HepG2 (cell line): Measurements from ENCODE around the gene HLF. TPM values are rescaled to one million over a fixed set of nuclear protein-coding genes. Genes with fewer than 3 reads are reported as not detected.
A peak's percentile ranks its signal among the peaks of the same experiment; 100 is the strongest.

ENCODE experiments used
- BCL6 ChIP-seq: IDR thresholded peaks from 2 replicates; pipeline ENCODE4 v1.6.1; 2016; ENCODE audit warnings: missing genetic modification reagents, missing compliant biosample characterization
- CREB1 ChIP-seq, 2 experiments: fragments of 450-650 bp in 1 of 2; IDR thresholded peaks; 2 replicates each; pipeline ENCODE4 v1.6.1; 2016 to 2017; ENCODE audit warnings: control low read depth in 1 of 2, mild to moderate bottlenecking in 1 of 2, missing compliant biosample characterization in 1 of 2, missing genetic modification characterization in 1 of 2
- HOXA3 ChIP-seq: sonication (generic); formaldehyde crosslinking; IDR thresholded peaks from 2 replicates; pipeline ENCODE4 v1.5.0; 2020; ENCODE audit warnings: missing genetic modification reagents
- NKX3-1 ChIP-seq: sonication (generic); formaldehyde crosslinking; IDR thresholded peaks from 2 replicates; pipeline ENCODE4 v1.5.0; 2020; ENCODE audit warnings: missing genetic modification reagents
- SETDB1 ChIP-seq: sonication (generic); formaldehyde crosslinking; IDR thresholded peaks from 2 replicates; pipeline ENCODE4 v1.5.1; 2020; ENCODE audit warnings: missing genetic modification reagents, mild to moderate bottlenecking, borderline replicate concordance
- TAF1 ChIP-seq: sonication (generic); formaldehyde crosslinking; IDR thresholded peaks from 2 replicates; pipeline ENCODE4 v1.4.0; 2020; ENCODE audit warnings: missing genetic modification reagents
- THYN1 ChIP-seq: sonication (generic); formaldehyde crosslinking; IDR thresholded peaks from 2 replicates; pipeline ENCODE4 v1.8.1; 2023; ENCODE audit warnings: low read depth, mild to moderate bottlenecking, moderate library complexity, missing genetic modification reagents, borderline replicate concordance
- ZFP62 ChIP-seq: sonication (generic); formaldehyde crosslinking; IDR thresholded peaks from 2 replicates; pipeline ENCODE4 v1.4.0; 2020; ENCODE audit warnings: missing genetic modification reagents
- ZNF142 ChIP-seq: sonication (generic); formaldehyde crosslinking; IDR thresholded peaks from 2 replicates; pipeline ENCODE4 v1.4.0; 2020; ENCODE audit warnings: missing genetic modification reagents
- ZNF17 ChIP-seq: sonication (generic); formaldehyde crosslinking; IDR thresholded peaks from 2 replicates; pipeline ENCODE4 v1.5.0; 2020; ENCODE audit warnings: mild to moderate bottlenecking, missing genetic modification reagents
- ZNF3 ChIP-seq: IDR thresholded peaks from 2 replicates; pipeline ENCODE4 v1.7.0; 2017; ENCODE audit warnings: inconsistent platforms
- ZNF333 ChIP-seq: sonication (generic); formaldehyde crosslinking; IDR thresholded peaks from 2 replicates; pipeline ENCODE4 v1.4.0; 2020; ENCODE audit warnings: mild to moderate bottlenecking, missing genetic modification reagents, borderline replicate concordance
- ZNF557 ChIP-seq: sonication (generic); formaldehyde crosslinking; IDR thresholded peaks from 2 replicates; pipeline ENCODE4 v1.4.0; 2020; ENCODE audit warnings: missing genetic modification reagents
- polyA plus RNA-seq, 8 experiments: library from polyadenylated mRNA; depleted of rRNA in 3 of 8; stranded (reverse) in 7 of 8; unstranded in 1 of 8; fragments of >200 nt; fragmentation: Illumina TruSeq in 4 of 8; extraction: Trizol in 4 of 8; gene quantifications; 2 replicates each; pipeline versions ENCODE4 v1.2.1 to v1.2.3, GENCODE V29; 2011 to 2016; ENCODE audit warnings: low read depth in 4 of 8, missing spikeins in 1 of 8, mixed read lengths in 1 of 8; ENCODE audit not compliant: insufficient read depth in 1 of 8
- total RNA-seq, 5 experiments: library from RNA; depleted of rRNA; stranded (reverse); fragments of >200 nt; fragmentation: Illumina TruSeq; extraction: Trizol; gene quantifications; 2 replicates each; pipeline ENCODE4 v1.2.3, GENCODE V29; 2016; ENCODE audit warnings: low read depth in 1 of 5
- TF ChIP-seq, protein P1 (sequence below): sonication (generic); formaldehyde crosslinking; IDR thresholded peaks from 2 replicates; pipeline ENCODE4 v1.8.0; 2023; ENCODE audit warnings: mild to moderate bottlenecking, missing genetic modification reagents
- TF ChIP-seq, protein P2 (sequence below): sonication (generic); formaldehyde crosslinking; conservative IDR thresholded peaks from 2 replicates; pipeline ENCODE4 v1.8.0; 2022; ENCODE audit warnings: missing genetic modification reagents
- TF ChIP-seq, protein P3 (sequence below): sonication (generic); formaldehyde crosslinking; IDR thresholded peaks from 2 replicates; pipeline ENCODE4 v1.5.0; 2020; ENCODE audit warnings: mild to moderate bottlenecking, missing genetic modification reagents, borderline replicate concordance

The HLF gene
- total and polyA plus RNA-seq, 2 of the 13 experiments (the other 11 are each of a cell fraction or from before 2014, with no cell fraction given) = 202 to 346 TPM

DNA sequence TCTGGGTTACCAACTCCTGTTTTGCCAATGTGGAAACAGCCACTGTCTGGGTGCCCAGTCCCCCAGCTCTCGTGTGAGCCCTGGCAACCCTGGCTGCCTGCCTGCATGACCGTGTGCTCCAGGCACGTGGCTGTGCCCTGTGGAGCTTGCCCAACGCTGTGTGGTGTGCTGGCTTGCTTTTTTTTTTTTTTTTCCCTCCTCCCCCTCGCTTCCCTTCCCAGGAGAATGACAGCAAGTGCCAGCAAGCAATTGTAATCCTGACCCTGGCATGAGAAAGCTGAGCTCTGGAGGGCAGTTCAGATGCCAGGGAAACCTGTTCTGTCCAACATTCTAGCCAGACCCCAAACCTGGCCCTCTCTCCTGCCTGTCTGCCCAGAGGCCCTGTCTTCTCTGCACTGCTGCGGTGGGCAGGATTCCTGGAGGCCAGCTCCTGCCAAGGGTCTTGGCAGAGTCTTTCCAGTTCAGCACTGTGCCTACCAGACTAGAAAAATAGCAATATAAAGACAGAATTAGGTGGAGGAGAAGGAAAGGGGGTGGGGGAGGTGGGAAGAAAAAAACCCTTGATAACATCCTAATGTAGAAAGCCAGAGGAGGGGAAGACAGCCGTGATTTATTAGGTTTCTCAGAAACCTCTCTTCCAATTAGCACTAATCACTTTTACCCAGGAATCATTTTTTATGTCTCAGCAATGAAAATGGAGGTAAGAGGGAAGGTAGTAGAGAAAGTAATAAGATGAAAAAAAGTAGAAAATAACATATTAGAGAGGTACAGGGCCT lies 9.0 kb downstream of the HLF start (continued):
- TF ChIP-seq ZNF142 (CRISPR knock-in tag) = 0 out of 2 replicates have a peak, but pooled peaks have one; percentile 8
- TF ChIP-seq ZNF557 = no peak
- no peak for TF ChIP-seq CREB1 (IDR thresholded peaks at IDR 0.05)
- no peak for TF ChIP-seq CREB1 (CRISPR knock-in tag; IDR thresholded peaks at IDR 0.05)
- TF ChIP-seq HOXA3 (CRISPR knock-in tag) = peak; percentile 29; the same call in 1 of the 2 replicates
- no peak; the same call in 1 of the 2 replicates for TF ChIP-seq NKX3-1 (CRISPR knock-in tag)
- TF ChIP-seq, protein P1, sequence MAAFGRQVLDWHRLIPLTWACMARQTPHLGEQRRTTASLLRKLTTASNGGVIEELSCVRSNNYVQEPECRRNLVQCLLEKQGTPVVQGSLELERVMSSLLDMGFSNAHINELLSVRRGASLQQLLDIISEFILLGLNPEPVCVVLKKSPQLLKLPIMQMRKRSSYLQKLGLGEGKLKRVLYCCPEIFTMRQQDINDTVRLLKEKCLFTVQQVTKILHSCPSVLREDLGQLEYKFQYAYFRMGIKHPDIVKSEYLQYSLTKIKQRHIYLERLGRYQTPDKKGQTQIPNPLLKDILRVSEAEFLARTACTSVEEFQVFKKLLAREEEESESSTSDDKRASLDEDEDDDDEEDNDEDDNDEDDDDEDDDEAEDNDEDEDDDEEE = no peak
- TF ChIP-seq BCL6 = 0 out of 2 replicates have a peak, but pooled peaks have one; percentile 11
- TF ChIP-seq ZNF17 (CRISPR knock-in tag) = no peak
- TF ChIP-seq TAF1 (CRISPR knock-in tag) = peak; percentile 17; the same call in 1 of the 2 replicates
- no peak for TF ChIP-seq SETDB1 (CRISPR knock-in tag)
- no peak for TF ChIP-seq ZNF333 (CRISPR knock-in tag)
- TF ChIP-seq, protein P2, sequence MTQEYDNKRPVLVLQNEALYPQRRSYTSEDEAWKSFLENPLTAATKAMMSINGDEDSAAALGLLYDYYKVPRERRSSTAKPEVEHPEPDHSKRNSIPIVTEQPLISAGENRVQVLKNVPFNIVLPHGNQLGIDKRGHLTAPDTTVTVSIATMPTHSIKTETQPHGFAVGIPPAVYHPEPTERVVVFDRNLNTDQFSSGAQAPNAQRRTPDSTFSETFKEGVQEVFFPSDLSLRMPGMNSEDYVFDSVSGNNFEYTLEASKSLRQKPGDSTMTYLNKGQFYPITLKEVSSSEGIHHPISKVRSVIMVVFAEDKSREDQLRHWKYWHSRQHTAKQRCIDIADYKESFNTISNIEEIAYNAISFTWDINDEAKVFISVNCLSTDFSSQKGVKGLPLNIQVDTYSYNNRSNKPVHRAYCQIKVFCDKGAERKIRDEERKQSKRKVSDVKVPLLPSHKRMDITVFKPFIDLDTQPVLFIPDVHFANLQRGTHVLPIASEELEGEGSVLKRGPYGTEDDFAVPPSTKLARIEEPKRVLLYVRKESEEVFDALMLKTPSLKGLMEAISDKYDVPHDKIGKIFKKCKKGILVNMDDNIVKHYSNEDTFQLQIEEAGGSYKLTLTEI (CRISPR knock-in tag) = no peak
- TF ChIP-seq ZFP62 (CRISPR knock-in tag) = no peak
- no peak for TF ChIP-seq ZNF3 (CRISPR knock-in tag)
- TF ChIP-seq, protein P3, sequence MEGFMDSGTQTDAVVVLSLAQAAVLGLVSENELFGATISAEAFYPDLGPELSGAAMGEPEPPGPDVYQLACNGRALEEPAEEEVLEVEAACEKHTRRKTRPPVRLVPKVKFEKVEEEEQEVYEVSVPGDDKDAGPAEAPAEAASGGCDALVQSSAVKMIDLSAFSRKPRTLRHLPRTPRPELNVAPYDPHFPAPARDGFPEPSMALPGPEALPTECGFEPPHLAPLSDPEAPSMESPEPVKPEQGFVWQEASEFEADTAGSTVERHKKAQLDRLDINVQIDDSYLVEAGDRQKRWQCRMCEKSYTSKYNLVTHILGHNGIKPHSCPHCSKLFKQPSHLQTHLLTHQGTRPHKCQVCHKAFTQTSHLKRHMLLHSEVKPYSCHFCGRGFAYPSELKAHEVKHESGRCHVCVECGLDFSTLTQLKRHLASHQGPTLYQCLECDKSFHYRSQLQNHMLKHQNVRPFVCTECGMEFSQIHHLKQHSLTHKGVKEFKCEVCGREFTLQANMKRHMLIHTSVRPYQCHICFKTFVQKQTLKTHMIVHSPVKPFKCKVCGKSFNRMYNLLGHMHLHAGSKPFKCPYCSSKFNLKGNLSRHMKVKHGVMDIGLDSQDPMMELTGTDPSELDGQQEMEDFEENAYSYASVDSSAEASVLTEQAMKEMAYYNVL (CRISPR knock-in tag) = 0 out of 2 replicates have a peak, but pooled peaks have one; percentile 13
- TF ChIP-seq THYN1 = no peak
